K562 (cell line): ENCODE data around the gene ATXN1L. TPM values are rescaled to one million over a fixed set of nuclear protein-coding genes. Genes with fewer than 3 reads are reported as not detected.

ENCODE experiments used
- BRF1 ChIP-seq: IDR thresholded peaks from 3 replicates; pipeline ENCODE4 v1.6.1; 2011; ENCODE audit warnings: borderline replicate concordance, mild to moderate bottlenecking; ENCODE audit not compliant: insufficient read length; ENCODE audit errors: extremely low read depth
- CHD4 ChIP-seq: fragments of 200-600 bp; sonication (generic); IDR thresholded peaks from 3 replicates; pipeline ENCODE4 v1.6.1; 2012; ENCODE audit warnings: low read depth, mild to moderate bottlenecking, mixed read lengths, low read length, inconsistent platforms; ENCODE audit not compliant: insufficient read depth, insufficient replicate concordance, poor library complexity, severe bottlenecking
- NR1H2 ChIP-seq: sonication (generic); formaldehyde crosslinking; IDR thresholded peaks from 2 replicates; pipeline ENCODE4 v1.4.0; 2020; ENCODE audit warnings: mild to moderate bottlenecking, missing genetic modification reagents
- NR2C2 ChIP-seq, 2 experiments: fragments of 200-800 bp in 1 of 2; sonication (Bioruptor generic) in 1 of 2; sonication (generic) in 1 of 2; formaldehyde crosslinking in 1 of 2; IDR thresholded peaks; 2 replicates each; pipeline versions ENCODE4 v1.6.1 to v1.8.0; 2016 to 2022; ENCODE audit warnings: mild to moderate bottlenecking in 1 of 2, missing compliant biosample characterization in 1 of 2, missing genetic modification characterization in 1 of 2, missing genetic modification reagents in 1 of 2
- NR2F6 ChIP-seq: fragments of 450-650 bp; formaldehyde crosslinking; IDR thresholded peaks from 2 replicates; pipeline ENCODE4 v1.4.0; 2020; ENCODE audit warnings: mild to moderate bottlenecking
- PML ChIP-seq: IDR thresholded peaks from 2 replicates; pipeline ENCODE4 v1.6.1; 2012; ENCODE audit warnings: low read length, inconsistent platforms
- POLR3A ChIP-seq: IDR thresholded peaks from 2 replicates; pipeline ENCODE4 v1.6.1; 2011; ENCODE audit warnings: borderline replicate concordance, mild to moderate bottlenecking, moderate library complexity; ENCODE audit not compliant: insufficient read length, insufficient read depth; ENCODE audit errors: extremely low read depth
- SNRNP70 ChIP-seq: fragments of 200-400 bp; formaldehyde crosslinking; optimal IDR thresholded peaks from 2 replicates; pipeline ENCODE3; 2017; ENCODE audit warnings: low read depth, low read length
- STAT5A ChIP-seq: IDR thresholded peaks from 2 replicates; pipeline ENCODE4 v1.6.1; 2012; ENCODE audit warnings: low read length, inconsistent platforms, borderline replicate concordance
- TBP ChIP-seq: optimal IDR thresholded peaks from 2 replicates; pipeline ENCODE3; 2011; ENCODE audit warnings: low read depth, low read length, improper control_type of control experiment
- XRCC4 ChIP-seq: IDR thresholded peaks from one replicate; pipeline ENCODE4 v1.6.1; 2011; ENCODE audit not compliant: insufficient read depth, insufficient read length; ENCODE audit errors: extremely low read depth
- YBX1 ChIP-seq: fragments of 450-650 bp; IDR thresholded peaks from 2 replicates; pipeline ENCODE4 v1.7.1; 2016; ENCODE audit warnings: mild to moderate bottlenecking
- ZNF668 ChIP-seq: fragments of 250-450 bp; sonication (Bioruptor Pico); IDR thresholded peaks from 2 replicates; pipeline ENCODE4 v1.8.0; 2022; ENCODE audit warnings: mild to moderate bottlenecking, inconsistent platforms
- polyA plus RNA-seq, 8 experiments: library from polyadenylated mRNA; depleted of rRNA in 4 of 8; stranded (reverse) in 5 of 8; unstranded in 3 of 8; fragments of >200 nt; fragmentation: Nextera tagmentation in 2 of 8; fragmentation: Illumina TruSeq in 1 of 8; extraction: Ambion mirVana in 2 of 8; extraction: Trizol in 1 of 8; gene quantifications; 2 replicates each; pipeline versions ENCODE4 v1.2.1 to v1.2.3, GENCODE V29; 2011 to 2014; ENCODE audit warnings: inconsistent platforms in 1 of 8, missing spikeins in 1 of 8
- total RNA-seq, 7 experiments: library from RNA; depleted of rRNA in 6 of 7; stranded (reverse); fragments of >200 nt in 6 of 7; fragmentation: Illumina TruSeq in 2 of 7; extraction: Trizol in 2 of 7; gene quantifications; 2 replicates each; pipeline versions ENCODE4 v1.2.1 to v1.2.3, GENCODE V29; 2011 to 2021; ENCODE audit warnings: low replicate concordance in 1 of 7
- TF ChIP-seq, protein P1 (sequence below), 2 experiments: fragments of 450-650 bp in 1 of 2; sonication (generic) in 1 of 2; formaldehyde crosslinking in 1 of 2; IDR thresholded peaks; 2 replicates each; pipeline versions ENCODE4 v1.7.1 to v1.9.0; 2016 to 2022; ENCODE audit warnings: inconsistent platforms in 1 of 2, mild to moderate bottlenecking in 1 of 2, missing genetic modification reagents in 1 of 2
- TF ChIP-seq, protein P2 (sequence below): IDR thresholded peaks from 2 replicates; pipeline ENCODE4 v1.6.1; 2016; ENCODE audit warnings: missing genetic modification characterization, missing compliant biosample characterization
- TF ChIP-seq, protein P3 (sequence below): fragments of 250-450 bp; sonication (Bioruptor Pico); IDR thresholded peaks from 2 replicates; pipeline ENCODE4 v1.4.0; 2020; ENCODE audit warnings: mild to moderate bottlenecking

The ATXN1L gene
- total and polyA plus RNA-seq, 9 of the 15 experiments (the other 6 are each of a cell fraction or from before 2014, with no cell fraction given) = 1.4 to 11.3 (median 9.3) TPM

DNA sequence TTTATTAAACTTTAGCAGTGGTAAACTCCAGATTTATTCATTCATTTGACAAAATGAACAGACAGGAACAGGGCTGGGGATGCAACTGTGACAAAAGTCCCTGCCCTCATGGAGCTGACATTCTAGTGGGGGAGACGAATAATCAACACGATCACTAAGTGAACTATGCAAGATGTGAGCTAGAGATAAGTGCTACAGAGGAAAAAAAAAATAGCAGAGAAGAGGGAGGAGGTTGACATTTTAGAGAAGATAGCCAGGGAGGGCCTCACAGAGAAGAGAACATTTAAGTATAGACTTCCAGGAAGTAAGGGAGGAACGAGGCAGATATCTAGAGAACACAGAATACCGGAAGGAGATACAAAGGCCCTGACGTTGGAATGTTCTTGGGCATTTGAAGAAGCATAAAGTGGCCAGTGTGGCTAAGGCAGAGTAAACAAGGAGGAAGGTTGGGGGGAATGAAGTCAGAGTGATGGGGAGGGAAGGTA, 19.2 kb upstream of the ATXN1L start (continued):
- TF ChIP-seq, protein P1, sequence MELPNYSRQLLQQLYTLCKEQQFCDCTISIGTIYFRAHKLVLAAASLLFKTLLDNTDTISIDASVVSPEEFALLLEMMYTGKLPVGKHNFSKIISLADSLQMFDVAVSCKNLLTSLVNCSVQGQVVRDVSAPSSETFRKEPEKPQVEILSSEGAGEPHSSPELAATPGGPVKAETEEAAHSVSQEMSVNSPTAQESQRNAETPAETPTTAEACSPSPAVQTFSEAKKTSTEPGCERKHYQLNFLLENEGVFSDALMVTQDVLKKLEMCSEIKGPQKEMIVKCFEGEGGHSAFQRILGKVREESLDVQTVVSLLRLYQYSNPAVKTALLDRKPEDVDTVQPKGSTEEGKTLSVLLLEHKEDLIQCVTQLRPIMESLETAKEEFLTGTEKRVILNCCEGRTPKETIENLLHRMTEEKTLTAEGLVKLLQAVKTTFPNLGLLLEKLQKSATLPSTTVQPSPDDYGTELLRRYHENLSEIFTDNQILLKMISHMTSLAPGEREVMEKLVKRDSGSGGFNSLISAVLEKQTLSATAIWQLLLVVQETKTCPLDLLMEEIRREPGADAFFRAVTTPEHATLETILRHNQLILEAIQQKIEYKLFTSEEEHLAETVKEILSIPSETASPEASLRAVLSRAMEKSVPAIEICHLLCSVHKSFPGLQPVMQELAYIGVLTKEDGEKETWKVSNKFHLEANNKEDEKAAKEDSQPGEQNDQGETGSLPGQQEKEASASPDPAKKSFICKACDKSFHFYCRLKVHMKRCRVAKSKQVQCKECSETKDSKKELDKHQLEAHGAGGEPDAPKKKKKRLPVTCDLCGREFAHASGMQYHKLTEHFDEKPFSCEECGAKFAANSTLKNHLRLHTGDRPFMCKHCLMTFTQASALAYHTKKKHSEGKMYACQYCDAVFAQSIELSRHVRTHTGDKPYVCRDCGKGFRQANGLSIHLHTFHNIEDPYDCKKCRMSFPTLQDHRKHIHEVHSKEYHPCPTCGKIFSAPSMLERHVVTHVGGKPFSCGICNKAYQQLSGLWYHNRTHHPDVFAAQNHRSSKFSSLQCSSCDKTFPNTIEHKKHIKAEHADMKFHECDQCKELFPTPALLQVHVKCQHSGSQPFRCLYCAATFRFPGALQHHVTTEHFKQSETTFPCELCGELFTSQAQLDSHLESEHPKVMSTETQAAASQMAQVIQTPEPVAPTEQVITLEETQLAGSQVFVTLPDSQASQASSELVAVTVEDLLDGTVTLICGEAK (IDR thresholded peaks at IDR 0.05) = peak; percentile 77
- TF ChIP-seq, protein P1 (CRISPR knock-in tag; IDR thresholded peaks at IDR 0.05) = no peak
- TF ChIP-seq PML (no peak), NR2C2 (CRISPR knock-in tag; IDR thresholded peaks at IDR 0.05) (no peak), NR2C2 (tag; IDR thresholded peaks at IDR 0.05) (no peak), SNRNP70 (no peak), ZNF668 (no peak), STAT5A (peak; percentile 23; the same call in 1 of the 2 replicates), POLR3A (no peak), YBX1 (no peak), BRF1 (no peak), TBP (no peak), XRCC4 (no peak), CHD4 (no peak), NR2F6 (CRISPR knock-in tag) (no peak), NR1H2 (CRISPR knock-in tag) (no peak)
- TF ChIP-seq, protein P2, sequence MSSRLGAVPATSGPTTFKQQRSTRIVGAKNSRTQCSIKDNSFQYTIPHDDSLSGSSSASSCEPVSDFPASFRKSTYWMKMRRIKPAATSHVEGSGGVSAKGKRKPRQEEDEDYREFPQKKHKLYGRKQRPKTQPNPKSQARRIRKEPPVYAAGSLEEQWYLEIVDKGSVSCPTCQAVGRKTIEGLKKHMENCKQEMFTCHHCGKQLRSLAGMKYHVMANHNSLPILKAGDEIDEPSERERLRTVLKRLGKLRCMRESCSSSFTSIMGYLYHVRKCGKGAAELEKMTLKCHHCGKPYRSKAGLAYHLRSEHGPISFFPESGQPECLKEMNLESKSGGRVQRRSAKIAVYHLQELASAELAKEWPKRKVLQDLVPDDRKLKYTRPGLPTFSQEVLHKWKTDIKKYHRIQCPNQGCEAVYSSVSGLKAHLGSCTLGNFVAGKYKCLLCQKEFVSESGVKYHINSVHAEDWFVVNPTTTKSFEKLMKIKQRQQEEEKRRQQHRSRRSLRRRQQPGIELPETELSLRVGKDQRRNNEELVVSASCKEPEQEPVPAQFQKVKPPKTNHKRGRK = no peak
- TF ChIP-seq, protein P3, sequence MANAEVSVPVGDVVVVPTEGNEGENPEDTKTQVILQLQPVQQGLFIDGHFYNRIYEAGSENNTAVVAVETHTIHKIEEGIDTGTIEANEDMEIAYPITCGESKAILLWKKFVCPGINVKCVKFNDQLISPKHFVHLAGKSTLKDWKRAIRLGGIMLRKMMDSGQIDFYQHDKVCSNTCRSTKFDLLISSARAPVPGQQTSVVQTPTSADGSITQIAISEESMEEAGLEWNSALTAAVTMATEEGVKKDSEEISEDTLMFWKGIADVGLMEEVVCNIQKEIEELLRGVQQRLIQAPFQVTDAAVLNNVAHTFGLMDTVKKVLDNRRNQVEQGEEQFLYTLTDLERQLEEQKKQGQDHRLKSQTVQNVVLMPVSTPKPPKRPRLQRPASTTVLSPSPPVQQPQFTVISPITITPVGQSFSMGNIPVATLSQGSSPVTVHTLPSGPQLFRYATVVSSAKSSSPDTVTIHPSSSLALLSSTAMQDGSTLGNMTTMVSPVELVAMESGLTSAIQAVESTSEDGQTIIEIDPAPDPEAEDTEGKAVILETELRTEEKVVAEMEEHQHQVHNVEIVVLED (CRISPR knock-in tag) = no peak
